Transverse colon (tissue), 4 donors: Measurements from ENCODE around the gene MRPL11. TPM values are rescaled to one million over a fixed set of nuclear protein-coding genes. Genes with fewer than 3 reads are reported as not detected.

Experiments used
- DNase-seq: peaks from one replicate; pipeline ENCODE4 v3.0.0-alpha.2; 2019
- H3K27ac ChIP-seq, 4 donors: fragments of 200-600 bp; sonication (generic); 2 replicates each; pipeline ENCODE4 v1.5.1; 2016 to 2018; ENCODE audit warnings: inconsistent platforms in 4 of 4
- H3K27me3 ChIP-seq: fragments of 200-600 bp; sonication (generic); 2 replicates; pipeline ENCODE4 v1.5.1; 2017; ENCODE audit warnings: inconsistent platforms
- H3K36me3 ChIP-seq, 4 donors: fragments of 200-600 bp; sonication (generic); 2 replicates each; pipeline ENCODE4 v1.5.1; 2017 to 2019; ENCODE audit warnings: inconsistent platforms in 4 of 4
- H3K4me1 ChIP-seq, 4 donors: fragments of 200-600 bp; sonication (generic); 2 replicates each; pipeline ENCODE4 v1.5.1; 2017 to 2020; ENCODE audit warnings: inconsistent platforms in 4 of 4
- H3K4me3 ChIP-seq, 4 donors: fragments of 200-600 bp; sonication (generic); 1 replicate in 1 of 4; 2 replicates in 3 of 4; pipeline versions ENCODE4 v1.5.1 to v1.6.1; 2017 to 2019; ENCODE audit warnings: inconsistent platforms in 4 of 4
- H3K9me3 ChIP-seq, 2 donors: fragments of 200-600 bp; sonication (generic); 2 replicates each; pipeline ENCODE4 v1.5.1; 2017 to 2019; ENCODE audit warnings: inconsistent platforms in 2 of 2
- EP300 ChIP-seq: sonication (generic); formaldehyde crosslinking; IDR thresholded peaks from one replicate; pipeline ENCODE4 v1.6.1; 2017; ENCODE audit warnings: antibody characterized with exemption, low read depth
- POLR2A ChIP-seq: fragments of 450-650 bp; IDR thresholded peaks from one replicate; pipeline ENCODE4 v1.6.1; 2016; ENCODE audit warnings: antibody characterized with exemption, mild to moderate bottlenecking, moderate library complexity
- POLR2AphosphoS5 ChIP-seq, 3 donors: sonication (generic); formaldehyde crosslinking; IDR thresholded peaks; one replicate each; pipeline ENCODE4 v1.6.1; 2016; ENCODE audit warnings: antibody characterized with exemption in 3 of 3
- WGBS, 2 donors: methylation state at CpG; one replicate each; pipeline ENCODE4 v1.1.5; 2018; ENCODE audit warnings: low coverage in 1 of 2; 5-methylcytosine and 5-hydroxymethylcytosine counted together
- in situ Hi-C, 4 donors: fragments of 200-750 bp; cut with MboI; loops; one replicate each; pipeline versions ENCODE4 v1.15.0 to v1.15.1; 2017; ENCODE audit warnings: low sequenced_read_pairs in 3 of 4, low pct_ligation_motif_present in 1 of 4, low pct_unique_long_range_greater_than_20kb in 1 of 4
- intact Hi-C: fragments of 100-400 bp; cut with DNase I; formaldehyde crosslinking; loops from one replicate; pipeline ENCODE4 v1.15.1; 2023; ENCODE audit warnings: low total_unique reads
- total RNA-seq, 4 donors: library from RNA; depleted of rRNA; stranded (reverse); fragments of >200 nt; gene quantifications; one replicate each; pipeline ENCODE4 v1.1.0, GENCODE V29; 2016
- TF ChIP-seq, protein P1 (sequence below), 5 experiments: fragments of 200-600 bp in 3 of 5; fragments of 450-650 bp in 2 of 5; sonication (generic) in 3 of 5; IDR thresholded peaks; 1 replicate in 2 of 5; 2 replicates in 3 of 5; pipeline ENCODE4 v1.5.1; 2016 to 2017; ENCODE audit warnings: antibody characterized with exemption in 5 of 5, inconsistent platforms in 3 of 5, mild to moderate bottlenecking in 2 of 5, moderate library complexity in 1 of 5

The MRPL11 gene
- total RNA-seq, 4 donors from 2014 or later: 39.6 to 127 (median 43.5) TPM

DNA sequence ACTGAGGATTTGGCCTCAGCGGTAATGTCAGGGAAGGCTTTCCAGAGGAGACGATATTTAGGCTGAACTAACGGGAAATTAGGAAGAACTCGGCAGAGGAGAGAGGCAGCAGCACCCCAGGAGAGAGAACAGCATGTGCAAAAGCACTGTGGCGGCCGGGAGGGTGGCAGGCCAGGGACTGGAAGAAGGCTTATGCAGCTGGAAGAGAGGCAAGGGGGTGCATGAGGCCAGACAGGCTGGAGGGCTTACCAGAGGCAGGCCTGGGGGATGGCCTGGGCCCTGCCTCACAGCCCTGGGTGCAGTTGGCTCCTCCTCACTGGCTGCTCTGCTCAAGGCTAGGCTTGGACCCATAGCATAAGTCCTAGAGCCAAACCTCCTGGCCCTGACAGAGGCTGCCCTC is 25.5 kb downstream of the MRPL11 start:
- peaks cover 0 to 21% (median 9%) of the 10 kb centered on the region in 4 donors for H3K4me1 ChIP-seq
- H3K27me3 ChIP-seq: peaks cover 34% of the 10 kb centered on the region
- in situ Hi-C loops (loop anchor here in 1 of 4 donors (25.0 kb wide), 1 partner anchor 424 kb away; the partner anchor contains the start of gene RCE1), intact Hi-C loops (no loop called here)
- no peaks in the 10 kb centered on the region for H3K36me3 ChIP-seq
- DNase-seq: no peak
- H3K27ac ChIP-seq: no peak overlapping the region
- no peak overlapping the region for H3K4me3 ChIP-seq
- WGBS, 2 donors: 84% methylated on average over 6 of the region's 6 CpGs; no CpG with 5 or more reads in 1 of the 2 donors
- H3K9me3 ChIP-seq: no peaks in the 10 kb centered on the region
- TF ChIP-seq POLR2A (no peak), EP300 (no peak), POLR2AphosphoS5 (IDR thresholded peaks at IDR 0.05) (no peak)
- TF ChIP-seq, protein P1, sequence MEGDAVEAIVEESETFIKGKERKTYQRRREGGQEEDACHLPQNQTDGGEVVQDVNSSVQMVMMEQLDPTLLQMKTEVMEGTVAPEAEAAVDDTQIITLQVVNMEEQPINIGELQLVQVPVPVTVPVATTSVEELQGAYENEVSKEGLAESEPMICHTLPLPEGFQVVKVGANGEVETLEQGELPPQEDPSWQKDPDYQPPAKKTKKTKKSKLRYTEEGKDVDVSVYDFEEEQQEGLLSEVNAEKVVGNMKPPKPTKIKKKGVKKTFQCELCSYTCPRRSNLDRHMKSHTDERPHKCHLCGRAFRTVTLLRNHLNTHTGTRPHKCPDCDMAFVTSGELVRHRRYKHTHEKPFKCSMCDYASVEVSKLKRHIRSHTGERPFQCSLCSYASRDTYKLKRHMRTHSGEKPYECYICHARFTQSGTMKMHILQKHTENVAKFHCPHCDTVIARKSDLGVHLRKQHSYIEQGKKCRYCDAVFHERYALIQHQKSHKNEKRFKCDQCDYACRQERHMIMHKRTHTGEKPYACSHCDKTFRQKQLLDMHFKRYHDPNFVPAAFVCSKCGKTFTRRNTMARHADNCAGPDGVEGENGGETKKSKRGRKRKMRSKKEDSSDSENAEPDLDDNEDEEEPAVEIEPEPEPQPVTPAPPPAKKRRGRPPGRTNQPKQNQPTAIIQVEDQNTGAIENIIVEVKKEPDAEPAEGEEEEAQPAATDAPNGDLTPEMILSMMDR (IDR thresholded peaks at IDR 0.05): no peak

DNA sequence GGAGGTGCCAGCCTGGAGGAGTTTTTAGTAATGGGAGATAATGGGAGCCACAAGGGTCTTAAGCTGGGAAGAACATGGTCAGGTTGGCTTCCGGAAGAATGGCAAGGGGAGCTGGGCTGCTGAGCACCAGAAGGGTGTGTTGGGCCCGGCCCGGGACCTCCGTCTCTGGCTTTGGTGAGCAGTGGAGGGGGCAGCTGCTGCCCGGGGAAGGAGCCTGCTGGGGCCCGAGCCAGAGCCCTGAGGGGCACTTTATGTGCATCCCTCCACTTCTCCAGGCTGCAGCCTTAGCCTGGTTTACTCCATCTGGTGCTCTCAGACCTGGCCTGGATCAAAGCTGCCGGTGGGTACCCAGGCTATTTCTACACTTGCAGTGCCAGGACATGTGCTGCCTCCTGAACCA is 26.5 kb downstream of the MRPL11 start:
- Histone ChIP-seq H3K9me3 (no peaks in the 10 kb centered on the region), H3K36me3 (no peaks in the 10 kb centered on the region), H3K4me1 (peaks cover 0 to 18% (median 9%) of the 10 kb centered on the region in 4 donors), H3K27ac (peak overlapping the region in 3 of 4 donors; percentile 79 to 87 (median 85)), H3K4me3 (no peak overlapping the region), H3K27me3 (peaks cover 34% of the 10 kb centered on the region)
- TF ChIP-seq, protein P1 (IDR thresholded peaks at IDR 0.05): no peak
- TF ChIP-seq EP300 (no peak), POLR2AphosphoS5 (IDR thresholded peaks at IDR 0.05) (no peak), POLR2A (no peak)
- in situ Hi-C loops (loop anchor here in 1 of 4 donors (25.0 kb wide), 1 partner anchor 425 kb away; the partner anchor contains the start of gene RCE1), intact Hi-C loops (no loop called here)
- DNase-seq: no peak
- 71% methylated on average over 7 of the region's 7 CpGs; no CpG with 5 or more reads in 1 of the 2 donors for WGBS, 2 donors

DNA sequence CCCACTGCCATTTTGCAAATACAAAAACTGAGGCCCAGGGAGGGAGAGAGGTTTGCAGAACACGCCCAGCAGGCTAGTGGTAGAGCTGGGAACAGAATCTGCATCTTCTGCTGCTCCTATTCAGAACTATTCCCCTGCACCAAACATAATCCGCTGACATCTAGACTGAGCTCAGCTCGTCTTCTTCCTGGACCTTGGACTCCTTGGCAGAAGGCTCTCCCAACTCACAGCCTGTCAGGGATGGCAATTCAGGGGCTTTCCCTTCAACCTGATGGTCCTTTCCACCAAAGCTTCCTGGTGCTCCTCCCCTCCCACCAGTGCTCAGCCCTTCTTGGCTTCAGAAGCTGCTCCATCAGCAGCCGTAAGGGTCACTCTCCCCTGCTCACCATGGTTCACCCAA is 27.3 kb downstream of the MRPL11 start:
- no peaks in the 10 kb centered on the region for H3K9me3 ChIP-seq
- TF ChIP-seq, protein P1 (IDR thresholded peaks at IDR 0.05): no peak
- H3K27me3 ChIP-seq: peaks cover 34% of the 10 kb centered on the region
- intact Hi-C loops: no loop called here
- H3K4me3 ChIP-seq: no peak overlapping the region
- H3K36me3 ChIP-seq: no peaks in the 10 kb centered on the region
- peak overlapping the region in 3 of 4 donors; percentile 79 to 87 (median 85) for H3K27ac ChIP-seq
- WGBS, 2 donors: 49% methylated on average over 4 of the region's 4 CpGs; no CpG with 5 or more reads in 1 of the 2 donors
- in situ Hi-C loops: loop anchor here in 1 of 4 donors (25.0 kb wide), 1 partner anchor 426 kb away; the partner anchor contains the start of gene RCE1
- H3K4me1 ChIP-seq: peaks cover 0 to 18% (median 9%) of the 10 kb centered on the region in 4 donors
- no peak for DNase-seq

DNA sequence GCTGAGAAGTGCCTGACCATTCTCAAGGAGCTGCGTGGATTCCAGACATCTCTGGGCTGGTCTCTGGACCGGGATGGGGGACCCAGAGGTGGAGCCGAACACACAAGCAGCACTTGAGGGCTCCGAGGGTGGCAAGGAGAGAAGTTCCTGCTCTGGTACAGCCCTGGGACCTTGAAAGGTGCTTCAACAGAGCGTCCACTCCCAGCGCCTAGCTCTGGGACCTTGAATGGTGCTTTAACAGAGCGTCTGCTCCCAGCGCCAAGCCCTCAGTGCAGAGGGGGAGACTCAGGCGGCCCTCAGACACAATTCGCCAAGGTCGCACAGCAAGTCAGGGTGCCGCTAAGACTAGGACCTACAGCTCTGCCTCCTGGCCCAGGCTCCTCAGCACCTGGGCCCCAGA is 28.5 kb downstream of the MRPL11 start:
- DNase-seq: no peak
- TF ChIP-seq EP300 (no peak), POLR2AphosphoS5 (IDR thresholded peaks at IDR 0.05) (no peak), POLR2A (no peak)
- TF ChIP-seq, protein P1 (IDR thresholded peaks at IDR 0.05): no peak
- in situ Hi-C loops (loop anchor here in 1 of 4 donors (25.0 kb wide), 1 partner anchor 427 kb away; the partner anchor contains the start of gene RCE1), intact Hi-C loops (no loop called here)
- Histone ChIP-seq H3K27me3 (peaks cover 35% of the 10 kb centered on the region), H3K4me3 (peak overlapping the region in 1 of 4 donors; percentile 2), H3K9me3 (no peaks in the 10 kb centered on the region), H3K36me3 (no peaks in the 10 kb centered on the region), H3K4me1 (peaks cover 0 to 18% (median 9%) of the 10 kb centered on the region in 4 donors), H3K27ac (peak overlapping the region; percentile 66 to 87 (median 82))
- 78% methylated on average over 11 of the region's 12 CpGs; no CpG with 5 or more reads in 1 of the 2 donors for WGBS, 2 donors
